Ramos (cell line): Measurements from ENCODE around the gene KIAA1328.
"Not testable (repeated sequence)": the region's sequence is repeated elsewhere in the genome, so short reads cannot be mapped to it uniquely, and the experiment has no call there.

Source experiments
- in situ Hi-C: fragments of 300-500 bp; cut with MboI; formaldehyde crosslinking; loops from one replicate; pipeline ENCODE4 v1.14.3; 2022; ENCODE audit warnings: low sequenced_read_pairs; ENCODE audit not compliant: unreplicated experiment

The KIAA1328 gene

DNA sequence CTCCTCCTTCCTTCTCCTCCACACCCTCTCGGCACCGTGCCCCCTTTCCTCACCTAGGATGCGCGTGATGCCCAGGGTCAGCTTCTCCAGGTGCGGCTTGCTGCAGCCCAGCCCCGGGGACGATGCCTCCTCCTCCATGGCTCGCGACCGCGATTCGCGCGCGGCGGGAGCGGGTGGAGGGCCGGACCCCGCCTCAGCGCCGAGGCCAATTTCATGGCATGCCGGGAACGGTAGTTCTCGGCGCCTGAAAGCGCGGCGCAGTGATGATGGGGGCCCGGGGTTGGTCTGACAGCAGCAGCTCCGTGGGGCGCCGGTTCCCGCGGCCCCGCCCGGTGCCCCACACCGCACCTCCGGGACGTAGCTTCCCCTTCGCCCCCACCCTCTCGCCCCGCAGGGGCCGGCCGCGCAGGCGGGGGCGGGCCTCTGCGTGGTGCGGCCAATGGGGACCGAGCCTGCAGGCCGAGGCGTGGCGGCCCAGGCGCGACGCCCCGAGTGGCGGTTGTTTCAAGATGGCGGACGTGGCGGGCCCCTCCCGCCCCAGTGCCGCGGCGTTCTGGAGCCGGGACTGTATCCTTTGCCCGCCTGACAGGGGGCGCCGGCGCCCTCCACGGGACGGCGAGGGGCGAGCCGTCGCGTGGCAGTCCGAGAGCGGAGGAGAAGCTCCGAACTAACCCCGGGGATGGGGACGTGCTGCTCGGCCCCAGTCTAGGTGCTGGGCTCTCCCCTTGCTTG is at the start of gene KIAA1328, which contains the start of gene TPGS2:
Gene KIAA1328, plus strand, starts transcription at position 498 of the 732 bp plus-strand sequence. Its CDS starts 12 bp downstream, at position 510.
Gene TPGS2, minus strand, starts transcription at position 373 of the 732 bp plus-strand sequence. Its CDS starts 235 bp downstream, at position 138.
- in situ Hi-C loops = no loop called here

DNA sequence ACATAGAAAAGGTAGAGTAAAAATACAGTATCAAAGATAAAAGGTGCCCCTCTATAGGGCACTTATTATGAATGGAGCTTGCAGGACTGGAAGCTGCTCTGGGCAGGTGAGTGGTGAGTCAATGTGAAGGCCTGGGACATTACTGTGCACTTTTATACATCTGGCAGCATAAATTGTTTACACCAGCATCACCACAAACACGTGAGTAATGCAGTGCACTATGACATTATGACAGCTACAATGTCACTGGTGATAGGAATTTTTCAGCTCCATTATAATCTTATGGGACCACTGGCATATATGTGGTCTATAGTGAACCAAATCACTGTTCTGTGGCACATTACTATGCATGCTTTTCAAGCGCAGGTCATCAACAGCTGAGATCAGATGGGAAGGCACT is 48.2 kb upstream of the KIAA1328 start:
- in situ Hi-C loops = no loop called here

DNA sequence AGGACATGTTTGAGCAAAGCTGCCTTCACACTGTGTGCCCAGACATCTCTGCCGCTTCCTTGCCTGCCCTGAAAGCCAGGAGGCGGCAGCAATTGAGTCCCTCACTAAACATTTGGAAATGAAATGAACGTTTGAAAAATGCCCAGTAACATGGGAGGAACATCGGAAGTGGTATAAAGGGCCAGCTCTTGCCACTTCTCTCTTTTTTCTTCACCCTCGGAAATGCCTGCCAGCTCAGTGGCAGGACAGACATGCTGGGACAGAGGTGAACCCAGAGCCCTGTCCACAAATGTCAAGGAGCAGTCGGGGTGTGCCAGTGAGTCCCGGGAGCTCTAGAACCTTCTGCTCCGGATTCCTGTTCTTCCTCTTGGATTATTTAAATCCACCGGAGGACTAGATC is 46.2 kb upstream of the KIAA1328 start:
- in situ Hi-C loops = no loop called here

DNA sequence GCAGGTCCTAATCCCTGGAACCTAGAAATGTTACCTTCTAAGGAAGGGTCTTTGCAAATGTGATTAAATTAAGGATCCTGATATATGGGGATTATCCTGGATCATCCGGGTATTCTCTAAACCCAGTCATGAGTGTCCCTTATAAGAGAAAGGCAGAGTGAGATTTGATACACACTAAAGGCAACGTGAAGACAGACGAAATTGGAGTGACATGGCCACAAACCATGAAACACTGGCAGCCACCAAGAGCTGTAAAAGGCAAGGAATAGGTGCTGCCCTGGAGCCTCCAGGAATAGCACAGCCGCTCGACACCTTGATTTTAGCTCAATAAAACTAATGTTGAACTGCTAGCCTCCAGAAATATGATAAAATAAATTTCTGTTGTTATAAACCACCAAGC is 45.1 kb upstream of the KIAA1328 start:
- in situ Hi-C loops = no loop called here

DNA sequence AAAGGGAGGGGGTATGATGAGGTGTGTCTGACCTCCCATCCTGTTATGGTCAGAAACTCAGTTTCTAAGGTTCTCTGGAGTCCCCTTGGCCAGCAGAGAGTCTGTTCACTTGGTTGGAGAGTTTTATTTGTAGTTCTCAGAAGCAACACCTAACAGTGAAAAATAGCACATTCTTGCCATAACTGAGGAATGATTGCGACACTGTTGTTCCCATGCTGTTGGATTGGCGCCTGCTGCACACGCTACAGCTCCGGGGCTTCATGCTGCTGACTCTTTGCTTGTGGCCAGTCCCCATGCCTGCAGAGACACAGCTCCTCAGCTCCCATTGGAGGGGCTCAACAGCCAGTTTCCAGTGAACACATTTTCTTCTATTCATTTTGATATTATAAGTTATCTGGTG is 42.2 kb upstream of the KIAA1328 start:
- in situ Hi-C loops = no loop called here

DNA sequence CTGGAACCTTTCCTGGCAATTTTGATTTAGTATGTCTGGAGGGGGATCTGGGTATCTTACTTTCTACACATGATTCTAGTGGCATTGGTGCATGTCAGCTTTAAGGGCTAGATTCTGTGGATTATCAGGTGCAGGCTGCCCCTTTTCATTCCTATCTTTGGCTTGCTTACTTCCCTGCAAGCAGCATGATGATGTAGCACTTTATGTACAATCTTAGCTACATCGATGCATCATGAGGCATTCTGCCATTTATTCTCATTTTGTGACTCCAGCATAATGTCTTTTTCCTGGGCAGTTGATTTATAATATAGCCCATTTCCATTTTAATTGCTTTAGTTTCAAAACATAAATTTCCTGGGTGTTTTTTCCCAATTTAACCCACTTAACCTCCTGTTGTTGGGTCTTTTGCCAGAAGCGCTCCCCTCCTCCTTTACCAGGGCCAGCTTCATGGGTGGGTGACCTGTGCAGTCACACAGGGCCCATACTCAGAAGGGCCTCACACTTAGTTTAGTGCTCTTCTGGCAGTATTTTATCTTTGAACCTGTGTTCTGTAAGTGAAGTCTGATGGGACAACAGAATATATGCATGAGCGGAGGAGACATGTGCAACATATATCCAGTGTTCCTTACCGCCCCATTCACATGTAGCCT is 36.2 kb upstream of the KIAA1328 start:
- in situ Hi-C loops = no loop called here

DNA sequence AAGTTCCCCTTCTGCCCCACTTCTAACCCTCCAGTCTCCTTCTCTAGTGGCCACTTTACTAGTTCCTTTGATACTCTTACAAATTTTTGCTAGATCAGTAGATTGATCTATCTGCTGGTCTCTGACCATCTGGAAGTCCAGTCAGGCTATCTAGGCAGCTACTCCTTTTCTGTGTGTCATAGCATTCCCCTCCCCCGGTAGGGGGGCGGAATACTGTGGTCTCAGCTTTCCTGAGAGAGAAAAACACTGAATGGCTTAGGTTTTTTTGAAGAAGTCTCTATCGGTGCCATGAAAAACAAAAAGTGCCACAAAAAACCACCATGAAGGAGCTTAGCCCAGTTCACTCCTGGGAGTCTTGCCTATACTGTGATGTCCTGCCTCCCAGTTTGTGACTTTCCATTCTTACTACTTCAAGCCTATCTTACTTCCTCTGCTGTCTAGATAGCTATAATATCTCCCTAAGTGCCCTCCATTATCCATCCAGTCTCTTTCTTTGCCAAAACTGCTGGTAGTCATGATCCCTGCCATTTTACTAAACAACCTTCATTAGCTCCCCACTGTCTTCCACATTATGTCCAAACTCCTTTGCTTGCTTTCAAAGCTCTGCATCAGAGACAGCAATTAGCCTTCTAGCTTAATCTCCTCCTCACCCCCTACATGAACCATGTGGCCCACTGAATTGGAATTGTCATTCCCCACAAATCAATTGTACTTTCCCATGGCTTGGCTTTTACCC is 30.0 kb upstream of the KIAA1328 start:
- in situ Hi-C loops = no loop called here

DNA sequence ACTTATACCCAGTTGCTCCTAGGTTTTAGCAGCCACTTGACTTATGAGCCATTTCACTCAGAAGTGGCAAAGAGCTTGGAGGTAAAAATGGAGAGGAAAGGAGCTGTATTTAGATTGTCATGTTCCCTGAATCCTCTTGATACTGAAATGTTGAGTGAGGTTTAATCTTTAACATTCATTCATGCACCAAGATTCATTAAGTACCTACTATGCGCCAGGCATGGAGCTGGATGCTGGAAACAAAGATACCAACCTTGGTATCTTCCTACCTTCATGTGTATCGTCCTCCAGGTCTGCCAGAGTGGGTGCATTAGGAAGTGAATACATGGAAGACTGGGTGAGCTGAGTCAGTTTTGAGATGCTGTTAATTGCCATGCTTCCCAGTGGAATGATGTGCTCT is 23.8 kb upstream of the KIAA1328 start:
- in situ Hi-C loops = no loop called here

DNA sequence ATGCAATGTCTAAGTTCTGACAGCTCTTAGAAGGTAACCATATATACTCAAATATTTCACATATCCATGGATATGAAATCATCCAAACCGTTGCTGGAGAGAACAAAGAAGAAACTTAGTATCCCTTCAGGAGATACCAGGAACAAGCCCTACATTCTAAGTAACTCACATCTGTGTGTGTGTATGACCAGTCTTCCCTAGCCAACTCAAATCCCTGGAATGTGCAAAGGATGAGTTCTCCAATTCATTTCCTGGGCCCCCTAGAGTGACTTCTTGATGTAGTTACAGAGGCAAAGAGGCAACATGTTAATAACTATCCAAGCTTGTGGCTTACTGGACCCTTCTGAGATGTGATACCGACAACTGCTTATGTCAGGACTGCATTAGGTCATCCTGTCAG is 20.2 kb upstream of the KIAA1328 start:
- in situ Hi-C loops = no loop called here

DNA sequence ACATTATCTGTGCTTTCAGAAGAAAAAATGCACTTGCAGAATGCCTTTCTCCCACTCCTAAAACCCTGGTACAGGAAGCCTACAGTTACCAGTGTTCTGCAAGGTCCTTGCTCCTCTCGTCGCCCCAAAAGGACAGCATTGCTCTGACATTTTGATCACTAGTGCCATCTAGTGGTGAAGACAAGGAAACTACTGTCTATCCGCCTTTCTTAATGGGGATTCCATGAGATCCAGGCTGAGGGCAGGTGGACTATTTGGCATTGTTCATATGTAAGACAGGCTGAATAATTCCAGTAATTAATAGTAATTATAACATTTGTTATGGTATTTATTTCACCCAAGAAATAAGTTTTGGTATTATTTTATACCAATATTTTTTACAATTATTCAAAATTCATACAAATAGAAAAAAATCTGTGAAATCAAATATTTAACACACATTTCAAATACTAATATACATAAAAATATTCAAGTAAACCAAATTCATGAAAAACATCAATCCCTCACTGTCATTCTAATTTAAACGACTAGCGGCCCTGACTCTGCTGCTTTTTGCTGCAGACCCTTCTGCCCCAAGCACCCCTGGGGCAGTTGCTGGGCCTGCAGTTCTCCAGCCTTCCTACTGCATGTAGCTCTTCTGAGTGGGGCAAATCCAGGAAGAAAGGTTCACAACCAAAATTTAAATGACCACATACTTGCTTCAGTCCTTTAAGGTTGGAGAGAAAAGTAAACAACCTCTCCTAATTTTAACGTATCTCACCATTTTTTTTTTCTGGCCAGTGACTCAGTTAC is 19.1 kb upstream of the KIAA1328 start:
- in situ Hi-C loops = no loop called here

DNA sequence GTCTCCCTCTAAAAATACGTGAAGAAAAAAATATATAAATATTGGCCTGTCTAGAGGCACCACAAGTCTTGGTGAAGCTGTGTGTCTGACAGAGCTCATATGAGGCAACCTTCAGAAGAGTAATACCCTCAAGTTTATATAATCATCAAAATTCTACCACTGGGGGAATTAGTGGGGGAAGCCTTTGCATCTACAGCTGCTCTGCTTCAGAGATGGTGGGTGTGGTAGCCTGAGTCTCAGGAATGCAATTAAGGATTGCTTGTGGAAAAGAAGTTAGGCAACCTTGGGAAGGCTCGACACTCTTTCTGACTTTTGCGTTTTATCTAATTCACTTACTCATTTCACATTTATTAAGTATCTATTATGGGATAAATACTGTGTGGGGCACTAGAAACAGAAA is 17.5 kb upstream of the KIAA1328 start:
- in situ Hi-C loops = no loop called here

DNA sequence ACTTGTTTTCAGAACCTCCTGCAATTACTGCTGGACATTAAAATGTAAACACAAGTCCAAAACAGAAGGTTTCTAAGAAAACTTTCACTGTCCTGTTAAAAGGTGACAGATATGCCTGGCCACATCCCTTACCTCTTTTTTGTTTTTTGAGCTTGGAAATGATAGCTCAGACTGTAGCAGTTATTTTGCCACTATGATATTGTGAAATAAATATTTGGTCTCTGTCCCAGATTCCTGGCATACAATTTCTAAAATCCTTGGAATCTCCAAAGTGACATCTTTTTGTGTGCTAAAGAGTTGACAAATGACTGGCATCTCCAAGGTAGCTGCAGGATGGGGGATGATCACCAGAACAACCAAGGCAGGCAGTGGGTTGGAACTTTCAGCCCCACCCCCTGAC is 17.0 kb upstream of the KIAA1328 start:
- in situ Hi-C loops = no loop called here

DNA sequence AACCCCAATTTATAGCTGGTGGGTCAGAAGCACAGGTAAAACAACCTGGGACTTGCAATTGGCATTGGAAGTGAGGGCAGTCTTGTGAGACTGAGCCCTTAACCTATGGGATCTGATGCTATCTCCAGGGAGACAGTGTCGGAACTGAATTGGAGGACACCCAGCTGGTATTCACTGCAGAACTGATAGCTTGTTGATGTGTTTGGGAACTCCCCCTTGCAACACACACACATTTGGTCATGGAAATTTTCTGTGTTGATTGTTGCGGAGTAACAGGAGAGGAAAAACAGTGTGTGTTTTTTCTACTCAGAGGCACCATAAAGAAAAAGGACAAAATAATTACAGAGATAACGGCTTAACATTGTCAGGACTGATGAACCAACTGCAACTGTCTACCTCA is 16.2 kb upstream of the KIAA1328 start:
- in situ Hi-C loops = no loop called here

DNA sequence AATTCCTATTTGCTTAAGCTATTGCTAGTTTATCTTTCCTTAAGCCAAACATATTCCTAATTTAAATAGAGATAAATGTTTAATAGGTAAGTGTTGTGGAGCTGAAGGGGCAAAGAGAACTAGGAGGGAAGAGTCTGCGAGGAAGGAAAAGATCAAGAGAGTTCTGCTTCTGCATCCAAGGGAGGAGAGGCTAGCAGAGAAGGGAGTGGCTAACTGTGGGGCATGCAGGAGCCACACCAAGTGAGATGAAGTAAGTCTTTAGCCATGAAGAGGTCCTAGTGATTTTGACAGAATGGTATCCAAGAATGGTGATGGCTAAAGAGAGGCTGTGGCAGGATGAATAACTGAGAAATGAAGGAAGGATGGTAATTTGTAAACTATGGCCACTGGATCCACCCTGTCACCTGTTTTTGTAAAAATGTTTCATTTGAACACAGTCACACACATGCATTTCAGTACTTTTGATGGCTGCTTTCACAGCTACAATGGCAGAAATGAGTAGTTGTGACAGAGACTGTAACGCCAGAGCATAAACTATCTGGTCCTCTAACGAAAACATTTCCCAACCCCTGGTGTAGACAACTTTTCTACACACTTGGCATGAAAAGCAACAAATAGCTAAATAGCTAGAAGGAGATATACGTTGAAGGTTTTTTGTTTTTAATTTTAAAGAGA is 15.7 kb upstream of the KIAA1328 start:
- in situ Hi-C loops = no loop called here

DNA sequence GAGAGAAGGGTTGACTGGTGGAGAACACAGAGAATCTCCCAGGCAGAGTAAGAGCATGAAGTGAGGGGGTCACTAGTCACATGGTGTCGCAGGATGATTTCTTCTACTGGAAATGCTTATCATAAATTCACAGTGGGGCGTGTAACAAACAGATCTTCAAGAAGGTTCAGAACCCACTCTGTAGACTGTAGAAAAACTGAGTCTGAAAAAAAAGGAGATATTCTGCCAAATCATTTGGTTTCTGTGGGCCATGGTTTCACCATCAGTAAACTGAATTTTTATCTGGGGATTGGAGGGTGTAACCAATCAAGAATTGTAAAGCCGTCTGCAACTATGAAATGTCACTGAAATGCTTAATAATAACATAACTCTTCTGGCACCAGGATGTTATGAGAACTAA is 15.1 kb upstream of the KIAA1328 start:
- in situ Hi-C loops = no loop called here

DNA sequence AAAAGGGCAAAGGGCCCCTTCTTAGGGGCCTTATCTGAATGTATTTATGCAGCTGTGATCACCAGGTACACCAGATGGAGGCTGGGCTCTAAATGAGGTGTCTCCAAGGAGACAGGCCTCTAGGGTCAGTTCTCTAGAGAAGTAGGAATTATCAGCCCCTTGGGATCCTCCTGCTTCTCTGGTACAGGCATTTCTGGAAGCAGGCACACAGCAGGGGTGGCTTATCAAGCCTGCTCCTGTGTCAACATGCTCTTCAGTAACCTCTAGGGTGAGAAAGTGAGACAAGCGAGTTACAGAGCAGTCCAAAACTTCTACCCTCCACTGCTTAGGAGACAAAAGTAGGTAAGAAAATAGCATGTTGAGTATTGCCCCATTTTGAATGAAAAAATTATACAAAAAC is 13.9 kb upstream of the KIAA1328 start:
- in situ Hi-C loops = no loop called here

DNA sequence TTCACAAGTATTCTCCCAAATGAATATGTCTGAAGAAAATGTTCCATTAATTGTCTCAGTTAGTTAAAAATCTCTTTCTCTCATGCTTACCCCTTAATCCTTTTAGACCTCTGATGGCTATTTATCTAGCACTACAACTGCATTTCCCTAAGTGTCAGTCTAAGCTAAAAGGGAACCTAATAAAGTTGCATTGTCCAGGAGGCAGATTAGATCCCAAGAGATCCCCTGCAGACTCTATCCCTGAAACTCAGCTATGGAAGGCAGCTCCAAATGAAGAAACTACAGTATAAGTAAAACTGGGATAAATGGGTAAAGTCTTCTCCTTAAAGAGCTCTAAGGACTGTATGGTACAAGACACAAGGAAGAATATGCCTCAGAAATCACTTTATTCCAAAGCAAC is 12.8 kb upstream of the KIAA1328 start:
- in situ Hi-C loops = not testable (repeated sequence)

DNA sequence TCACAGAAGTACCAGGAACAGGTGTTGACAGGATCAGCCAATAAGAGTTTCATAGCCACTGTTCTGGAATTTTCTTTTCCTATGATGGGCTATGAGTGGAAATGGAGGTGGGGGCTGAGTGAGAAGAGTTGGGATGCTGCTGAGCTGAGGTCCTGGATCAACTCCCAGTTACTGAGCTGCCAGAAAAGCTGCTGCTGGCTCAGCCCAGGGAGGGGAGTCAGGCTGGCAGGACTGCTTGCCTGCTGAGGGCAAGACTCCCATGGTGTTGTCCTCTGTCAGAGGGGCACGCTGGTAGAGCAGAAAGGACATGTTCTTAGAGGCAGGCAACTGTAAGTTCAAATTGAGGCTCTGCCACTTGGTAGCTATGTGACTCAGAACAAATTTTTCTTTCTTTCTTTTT is 11.9 kb upstream of the KIAA1328 start:
- in situ Hi-C loops = no loop called here

DNA sequence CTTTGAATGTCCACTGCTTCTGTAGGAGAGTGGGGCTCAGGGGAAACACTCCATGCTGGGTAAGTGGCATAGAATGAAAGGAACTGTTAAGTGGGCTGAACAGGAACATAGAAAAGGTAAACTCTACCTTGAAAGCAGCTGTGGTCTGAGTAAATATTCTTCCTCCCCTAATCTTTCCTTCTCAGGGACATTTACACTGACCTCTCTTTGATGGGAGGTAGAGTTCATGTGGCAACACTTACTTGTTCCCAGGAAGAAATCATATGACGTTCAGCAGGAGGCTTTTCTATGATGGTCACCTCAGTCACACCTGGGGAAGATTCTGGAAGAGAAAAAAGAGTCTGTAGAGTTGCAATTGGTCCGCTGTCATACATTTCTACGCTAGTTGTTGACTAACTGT is 10.3 kb upstream of the KIAA1328 start:
- in situ Hi-C loops = no loop called here

DNA sequence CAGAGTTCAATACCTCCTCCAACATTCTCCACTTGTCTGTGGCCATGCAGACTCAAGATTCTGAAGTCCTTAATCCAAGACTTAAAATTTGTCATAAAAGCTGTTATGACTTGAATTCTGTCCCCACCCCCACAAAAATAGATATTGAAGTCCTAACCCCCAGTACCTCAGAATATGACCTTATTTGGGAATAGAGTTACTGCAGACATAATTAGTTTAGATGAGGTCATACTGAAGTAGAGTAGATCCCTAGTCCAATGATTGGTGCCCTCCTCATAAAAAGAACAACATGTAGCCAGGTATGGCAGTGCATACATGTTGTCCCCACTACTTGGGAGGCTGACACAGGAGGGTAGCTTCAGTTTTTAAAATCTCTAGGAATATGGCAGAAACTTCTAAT is 9.3 kb upstream of the KIAA1328 start:
- in situ Hi-C loops = no loop called here
